IMR-90 (cell line): ENCODE results near the gene NRF1. TPM values are rescaled to one million over a fixed set of nuclear protein-coding genes. Genes with fewer than 3 reads are reported as not detected.

Source experiments
- ATAC-seq: fragments of 200-7000 bp; cut with Tn5 transposase; 2 replicates; pipeline ENCODE4 v1.9.1; 2020; ENCODE audit warnings: low read depth, mild to moderate bottlenecking, moderate library complexity
- BruUV-seq: library from RNA; stranded (reverse); fragments of 400-500 nt; replicated peaks from 2 replicates; lab custom pipeline; 2021; lab: Mats Ljungman, UMichigan
- CTCF ChIA-PET: fragments of 300-600 bp; formaldehyde crosslinking; extraction: SDS; loops from one replicate; lab custom pipeline; 2021; ENCODE audit warnings: antibody characterized with exemption; lab: Yijun Ruan, JAX
- POLR2A ChIA-PET: fragments of 300-600 bp; sonication (Branson Sonifier 250); formaldehyde crosslinking; loops from one replicate; lab custom pipeline; 2022; ENCODE audit warnings: antibody characterized with exemption; ENCODE audit not compliant: unreplicated experiment; lab: Charles Lee
- DNase-seq: peaks from one replicate; pipeline ENCODE4 v3.0.0; 2013
- H2AFZ ChIP-seq: replicated peaks from 2 replicates; pipeline ENCODE3; 2013; ENCODE audit warnings: low read length, mild to moderate bottlenecking; ENCODE audit not compliant: poor library complexity
- H2AK5ac ChIP-seq: 2 replicates; pipeline ENCODE4 v1.6.1; 2013; ENCODE audit warnings: low read depth, low read length, inconsistent platforms
- H2AK9ac ChIP-seq: replicated peaks from 2 replicates; pipeline ENCODE3; 2013; ENCODE audit warnings: mild to moderate bottlenecking, low read depth, low read length, moderate library complexity; ENCODE audit not compliant: poor library complexity
- H2BK120ac ChIP-seq: 2 replicates; pipeline ENCODE4 v1.6.1; 2013; ENCODE audit warnings: low read depth, low read length, inconsistent platforms
- H2BK15ac ChIP-seq: 3 replicates; pipeline ENCODE4 v1.6.1; 2013; ENCODE audit warnings: low read depth, low read length, inconsistent platforms
- H2BK20ac ChIP-seq: 2 replicates; pipeline ENCODE4 v1.6.1; 2013; ENCODE audit warnings: low read depth, mild to moderate bottlenecking, inconsistent platforms, low read length, moderate library complexity
- H2BK5ac ChIP-seq: 2 replicates; pipeline ENCODE4 v1.6.1; 2013; ENCODE audit warnings: mild to moderate bottlenecking, low read depth, low read length, inconsistent platforms; ENCODE audit not compliant: poor library complexity, severe bottlenecking
- H3K14ac ChIP-seq: replicated peaks from 2 replicates; pipeline ENCODE4 v1.6.1; 2013; ENCODE audit warnings: low read depth, low read length, inconsistent platforms
- H3K18ac ChIP-seq: 2 replicates; pipeline ENCODE4 v1.6.1; 2013; ENCODE audit warnings: low read depth, low read length, control low read depth
- H3K23ac ChIP-seq: 2 replicates; pipeline ENCODE4 v1.6.1; 2013; ENCODE audit warnings: low read depth, low read length, inconsistent platforms
- H3K27ac ChIP-seq: 2 replicates; pipeline ENCODE4 v1.5.1; 2013; ENCODE audit warnings: mild to moderate bottlenecking, control low read depth, low read length; ENCODE audit not compliant: insufficient read depth
- H3K27me3 ChIP-seq: 2 replicates; pipeline ENCODE4 v1.6.1; 2013; ENCODE audit warnings: low read length; ENCODE audit not compliant: control insufficient read depth, insufficient read depth
- H3K36me3 ChIP-seq: 2 replicates; pipeline ENCODE4 v1.6.1; 2013; ENCODE audit warnings: low read length, mixed read lengths; ENCODE audit not compliant: control insufficient read depth, insufficient read depth
- H3K4ac ChIP-seq: 2 replicates; pipeline ENCODE4 v1.6.1; 2013; ENCODE audit warnings: low read depth, low read length, inconsistent platforms
- H3K4me1 ChIP-seq: 2 replicates; pipeline ENCODE4 v1.6.1; 2013; ENCODE audit warnings: low read length, mixed read lengths; ENCODE audit not compliant: control insufficient read depth, insufficient read depth
- H3K4me2 ChIP-seq: 2 replicates; pipeline ENCODE4 v1.6.1; 2013; ENCODE audit warnings: low read depth, mild to moderate bottlenecking, control low read depth, low read length, moderate library complexity
- H3K4me3 ChIP-seq: 2 replicates; pipeline ENCODE4 v1.5.1; 2013; ENCODE audit warnings: low read depth, mild to moderate bottlenecking, control low read depth, low read length, moderate library complexity; ENCODE audit not compliant: insufficient read depth
- H3K56ac ChIP-seq: 2 replicates; pipeline ENCODE4 v1.6.1; 2013; ENCODE audit warnings: low read length, inconsistent platforms; ENCODE audit not compliant: insufficient read depth; ENCODE audit errors: extremely low read depth
- H3K79me1 ChIP-seq, 2 experiments: 2 replicates each; pipeline ENCODE4 v1.6.1; 2013; ENCODE audit warnings: low read length in 2 of 2, inconsistent platforms in 1 of 2, low read depth in 1 of 2
- H3K9ac ChIP-seq: 2 replicates; pipeline ENCODE4 v1.6.1; 2013; ENCODE audit warnings: low read depth, low read length, control low read depth
- H3K9me1 ChIP-seq: 2 replicates; pipeline ENCODE4 v1.6.1; 2013; ENCODE audit warnings: low read length, inconsistent platforms; ENCODE audit not compliant: insufficient read depth
- H3K9me3 ChIP-seq: 2 replicates; pipeline ENCODE4 v1.6.1; 2013; ENCODE audit warnings: low read length; ENCODE audit not compliant: control insufficient read depth, insufficient read depth
- H4K20me1 ChIP-seq: 2 replicates; pipeline ENCODE4 v1.6.1; 2013; ENCODE audit warnings: low read length, inconsistent platforms; ENCODE audit not compliant: insufficient read depth
- H4K5ac ChIP-seq: 2 replicates; pipeline ENCODE4 v1.6.1; 2013; ENCODE audit warnings: mild to moderate bottlenecking, low read depth, low read length, control low read depth
- H4K8ac ChIP-seq, 2 experiments: 2 replicates each; pipeline ENCODE4 v1.6.1; 2013; ENCODE audit warnings: low read depth in 2 of 2, low read length in 2 of 2, control low read depth in 1 of 2, inconsistent platforms in 1 of 2
- H4K91ac ChIP-seq: 2 replicates; pipeline ENCODE4 v1.6.1; 2013; ENCODE audit warnings: low read depth, low read length, inconsistent platforms; ENCODE audit not compliant: insufficient read depth
- BHLHE40 ChIP-seq: fragments of 150-350 bp; IDR thresholded peaks from 2 replicates; pipeline ENCODE4 v1.6.1; 2016; ENCODE audit warnings: mild to moderate bottlenecking, low read depth, low read length
- CEBPB ChIP-seq: IDR thresholded peaks from 2 replicates; pipeline ENCODE4 v1.6.1; 2012; ENCODE audit warnings: low read depth, low read length, improper control_type of control experiment
- ELK1 ChIP-seq: fragments of 150-350 bp; IDR thresholded peaks from 2 replicates; pipeline ENCODE4 v1.6.1; 2016; ENCODE audit warnings: low read depth, mild to moderate bottlenecking, low read length, moderate library complexity, borderline replicate concordance
- NFE2L2 ChIP-seq: fragments of 150-350 bp; IDR thresholded peaks from 2 replicates; pipeline ENCODE4 v1.6.1; 2016; ENCODE audit warnings: low read depth, mild to moderate bottlenecking, low read length
- POLR2A ChIP-seq: IDR thresholded peaks from 2 replicates; pipeline ENCODE4 v1.6.1; 2012; ENCODE audit warnings: mild to moderate bottlenecking, low read depth, low read length
- RAD21 ChIP-seq: IDR thresholded peaks from 2 replicates; pipeline ENCODE4 v1.6.1; 2012; ENCODE audit warnings: low read length, improper control_type of control experiment
- RCOR1 ChIP-seq: IDR thresholded peaks from 2 replicates; pipeline ENCODE4 v1.6.1; 2012; ENCODE audit warnings: mild to moderate bottlenecking, low read length, improper control_type of control experiment; ENCODE audit not compliant: insufficient replicate concordance
- SMC3 ChIP-seq: fragments of 150-350 bp; IDR thresholded peaks from 2 replicates; pipeline ENCODE4 v1.6.1; 2016; ENCODE audit warnings: low read depth, mild to moderate bottlenecking, antibody characterized with exemption, low read length, moderate library complexity
- WGBS, 2 experiments: methylation state at CpG; one replicate each; pipeline versions ENCODE4 v1.1.5 to v1.1.7; 2013; ENCODE audit warnings: missing lambda C conversion rate in 2 of 2; ENCODE audit not compliant: insufficient read length in 1 of 2; ENCODE audit errors: extremely low coverage in 2 of 2; 5-methylcytosine and 5-hydroxymethylcytosine counted together
- dilution Hi-C: fragments of 300-500 bp; cut with HindIII; formaldehyde crosslinking; loops from one replicate; pipeline ENCODE4 v1.14.3; 2018; ENCODE audit warnings: low sequenced_read_pairs; ENCODE audit not compliant: unreplicated experiment
- in situ Hi-C: fragments of 300-500 bp; cut with MboI; formaldehyde crosslinking; loops from 3 replicates; pipeline ENCODE4 v1.14.3; 2019; ENCODE audit warnings: low sequenced_read_pairs, inconsistent platforms, mixed read lengths
- intact Hi-C: fragments of 100-400 bp; cut with micrococcal nuclease; formaldehyde crosslinking; loops from 2 replicates; pipeline ENCODE4 v1.10.0; 2022
- polyA plus RNA-seq, 3 experiments: library from polyadenylated mRNA; depleted of rRNA; stranded (reverse); fragments of >200 nt; gene quantifications; 2 replicates each; pipeline ENCODE4 v1.2.3, GENCODE V29; 2012; ENCODE audit warnings: low replicate concordance in 1 of 3
- total RNA-seq: library from RNA; depleted of rRNA; stranded (reverse); fragments of >200 nt; gene quantifications from 2 replicates; pipeline ENCODE4 v1.2.3, GENCODE V29; 2012

Gene NRF1
- total and polyA plus RNA-seq, 2 of the 4 experiments (the other 2 are of a cell fraction), result 11.4 to 15.8 TPM

- no peaks in the 10 kb centered on the region for H3K9me1 ChIP-seq
- 0 out of 2 replicates have a peak overlapping the region, but pooled peaks have one; percentile 18 for H2BK20ac ChIP-seq
- H4K91ac ChIP-seq, result no peak overlapping the region
- dilution Hi-C loops, result no loop called here
- BruUV-seq, result no TSS peak
- WGBS, 2 experiments, result no CpG with 5 or more reads among the region's 5 CpGs
- TF ChIP-seq RCOR1, result no peak
- no peak for TF ChIP-seq CEBPB
- TF ChIP-seq POLR2A, result no peak
- TF ChIP-seq RAD21, result no peak
- TF ChIP-seq BHLHE40, result no peak
- TF ChIP-seq SMC3, result no peak
- TF ChIP-seq ELK1, result no peak
- TF ChIP-seq NFE2L2, result no peak
- no peak overlapping the region for H3K4me2 ChIP-seq
- H3K14ac ChIP-seq, result no peak overlapping the region
- intact Hi-C loops, result no loop called here
- no peak for DNase-seq
- no peaks in the 10 kb centered on the region for H3K79me1 ChIP-seq
- 0 out of 2 replicates have a peak overlapping the region, but pooled peaks have one; percentile 16 for H2BK120ac ChIP-seq
- no peak overlapping the region for H3K56ac ChIP-seq
- H3K36me3 ChIP-seq, result no peaks in the 10 kb centered on the region
- H2AFZ ChIP-seq, result no peak overlapping the region
- no peak overlapping the region for H2BK5ac ChIP-seq
- ATAC-seq, result no peak
- H3K4me3 ChIP-seq, result no peak overlapping the region
- no peak overlapping the region for H3K27ac ChIP-seq
- H3K9ac ChIP-seq, result no peak overlapping the region
- H4K5ac ChIP-seq, result no peak overlapping the region
- POLR2A ChIA-PET, result no interaction called here
- H3K4ac ChIP-seq, result no peak overlapping the region
- H3K9me3 ChIP-seq, result peaks cover under 1% of the 10 kb centered on the region; the same call in 1 of the 2 replicates
- no peak overlapping the region for H2BK15ac ChIP-seq
- H2AK5ac ChIP-seq, result no peak overlapping the region
- H2AK9ac ChIP-seq, result no peak overlapping the region
- H3K18ac ChIP-seq, result no peak overlapping the region
- 0 out of 4 replicates have a peak overlapping the region, but pooled peaks of 1 of the 2 experiments have one; percentile 13 for H4K8ac ChIP-seq
- H3K23ac ChIP-seq, result no peak overlapping the region
- no peaks in the 10 kb centered on the region for H4K20me1 ChIP-seq
- H3K4me1 ChIP-seq, result peaks cover 6% of the 10 kb centered on the region
- H3K27me3 ChIP-seq, result no peaks in the 10 kb centered on the region
- in situ Hi-C loops, result no loop called here
- CTCF ChIA-PET, result no interaction called here
These were observed 39.3 kb upstream of the NRF1 start for GRCh38 chr7:129572205-129572604.
